Transverse colon (tissue), 4 donors: ENCODE results near the gene ZBTB18. TPM values are rescaled to one million over a fixed set of nuclear protein-coding genes. Genes with fewer than 3 reads are reported as not detected.

Experiments used
- DNase-seq: peaks from one replicate; pipeline ENCODE4 v3.0.0-alpha.2; 2019
- H3K27ac ChIP-seq, 4 donors: fragments of 200-600 bp; sonication (generic); 2 replicates each; pipeline ENCODE4 v1.5.1; 2016 to 2018; ENCODE audit warnings: inconsistent platforms in 4 of 4
- H3K27me3 ChIP-seq: fragments of 200-600 bp; sonication (generic); 2 replicates; pipeline ENCODE4 v1.5.1; 2017; ENCODE audit warnings: inconsistent platforms
- H3K36me3 ChIP-seq, 4 donors: fragments of 200-600 bp; sonication (generic); 2 replicates each; pipeline ENCODE4 v1.5.1; 2017 to 2019; ENCODE audit warnings: inconsistent platforms in 4 of 4
- H3K4me1 ChIP-seq, 4 donors: fragments of 200-600 bp; sonication (generic); 2 replicates each; pipeline ENCODE4 v1.5.1; 2017 to 2020; ENCODE audit warnings: inconsistent platforms in 4 of 4
- H3K4me3 ChIP-seq, 4 donors: fragments of 200-600 bp; sonication (generic); 1 replicate in 1 of 4; 2 replicates in 3 of 4; pipeline versions ENCODE4 v1.5.1 to v1.6.1; 2017 to 2019; ENCODE audit warnings: inconsistent platforms in 4 of 4
- H3K9me3 ChIP-seq, 2 donors: fragments of 200-600 bp; sonication (generic); 2 replicates each; pipeline ENCODE4 v1.5.1; 2017 to 2019; ENCODE audit warnings: inconsistent platforms in 2 of 2
- CTCF ChIP-seq, 5 experiments: fragments of 200-600 bp in 3 of 5; fragments of 450-650 bp in 2 of 5; sonication (generic) in 3 of 5; IDR thresholded peaks; 1 replicate in 2 of 5; 2 replicates in 3 of 5; pipeline ENCODE4 v1.5.1; 2016 to 2017; ENCODE audit warnings: antibody characterized with exemption in 5 of 5, inconsistent platforms in 3 of 5, mild to moderate bottlenecking in 2 of 5, moderate library complexity in 1 of 5
- EP300 ChIP-seq: sonication (generic); formaldehyde crosslinking; IDR thresholded peaks from one replicate; pipeline ENCODE4 v1.6.1; 2017; ENCODE audit warnings: antibody characterized with exemption, low read depth
- POLR2A ChIP-seq: fragments of 450-650 bp; IDR thresholded peaks from one replicate; pipeline ENCODE4 v1.6.1; 2016; ENCODE audit warnings: antibody characterized with exemption, mild to moderate bottlenecking, moderate library complexity
- POLR2AphosphoS5 ChIP-seq, 3 donors: sonication (generic); formaldehyde crosslinking; IDR thresholded peaks; one replicate each; pipeline ENCODE4 v1.6.1; 2016; ENCODE audit warnings: antibody characterized with exemption in 3 of 3
- WGBS, 2 donors: methylation state at CpG; one replicate each; pipeline ENCODE4 v1.1.5; 2018; ENCODE audit warnings: low coverage in 1 of 2; 5-methylcytosine and 5-hydroxymethylcytosine counted together
- in situ Hi-C, 4 donors: fragments of 200-750 bp; cut with MboI; loops; one replicate each; pipeline versions ENCODE4 v1.15.0 to v1.15.1; 2017; ENCODE audit warnings: low sequenced_read_pairs in 3 of 4, low pct_ligation_motif_present in 1 of 4, low pct_unique_long_range_greater_than_20kb in 1 of 4
- intact Hi-C: fragments of 100-400 bp; cut with DNase I; formaldehyde crosslinking; loops from one replicate; pipeline ENCODE4 v1.15.1; 2023; ENCODE audit warnings: low total_unique reads
- total RNA-seq, 4 donors: library from RNA; depleted of rRNA; stranded (reverse); fragments of >200 nt; gene quantifications; one replicate each; pipeline ENCODE4 v1.1.0, GENCODE V29; 2016

The ZBTB18 gene
- total RNA-seq, 4 donors from 2014 or later: 4.1 to 32.8 (median 17.7) TPM

- TF ChIP-seq POLR2AphosphoS5 (IDR thresholded peaks at IDR 0.05) (no peak), POLR2A (no peak), CTCF (IDR thresholded peaks at IDR 0.05) (no peak), EP300 (no peak)
Measured at GRCh38 chr1:244006961-244007360, 44.1 kb upstream of the ZBTB18 start.

GRCh38 chr1:244010191-244010590 lies 40.9 kb upstream of the ZBTB18 start:
- no peaks in the 10 kb centered on the region for H3K27me3 ChIP-seq
- no peaks in the 10 kb centered on the region for H3K9me3 ChIP-seq
- H3K27ac ChIP-seq: no peak overlapping the region
- DNase-seq: no peak
- no peaks in the 10 kb centered on the region for H3K36me3 ChIP-seq
- H3K4me1 ChIP-seq: peaks cover 0 to 3% (median 0%) of the 10 kb centered on the region in 4 donors
- in situ Hi-C loops: loop anchor here in 1 of 4 donors (25.0 kb wide), 1 partner anchor 202 kb away; no protein-coding TSS in a partner anchor
- H3K4me3 ChIP-seq: no peak overlapping the region
- TF ChIP-seq POLR2AphosphoS5 (IDR thresholded peaks at IDR 0.05) (no peak), EP300 (no peak), CTCF (IDR thresholded peaks at IDR 0.05) (no peak), POLR2A (no peak)
- intact Hi-C loops: no loop called here
- WGBS, 2 donors: 57 to 81% methylated on average over 4 to 6 of the region's 6 CpGs

More at GRCh38 chr1:244006961-244007360, 44.1 kb upstream of the ZBTB18 start:
- H3K27ac ChIP-seq: no peak overlapping the region
- no peaks in the 10 kb centered on the region for H3K9me3 ChIP-seq
- intact Hi-C loops: no loop called here
- WGBS, 2 donors: 87% methylated on average over 5 of the region's 5 CpGs; no CpG with 5 or more reads in 1 of the 2 donors
- H3K4me3 ChIP-seq: no peak overlapping the region
- in situ Hi-C loops: loop anchor here in 1 of 4 donors (25.0 kb wide), 1 partner anchor 205 kb away; no protein-coding TSS in a partner anchor
- no peaks in the 10 kb centered on the region for H3K36me3 ChIP-seq
- DNase-seq: no peak
- H3K27me3 ChIP-seq: no peaks in the 10 kb centered on the region
- peaks cover 0 to 3% (median 0%) of the 10 kb centered on the region in 4 donors for H3K4me1 ChIP-seq

GRCh38 chr1:244010703-244011123 lies 40.4 kb upstream of the ZBTB18 start:
- 31 to 35% methylated on average over 2 of the region's 2 CpGs for WGBS, 2 donors
- no peak overlapping the region for H3K4me3 ChIP-seq
- no peak for TF ChIP-seq POLR2A
- TF ChIP-seq CTCF (IDR thresholded peaks at IDR 0.05): no peak
- TF ChIP-seq POLR2AphosphoS5 (IDR thresholded peaks at IDR 0.05): no peak
- H3K4me1 ChIP-seq: peaks cover 0 to 3% (median 0%) of the 10 kb centered on the region in 4 donors
- in situ Hi-C loops: loop anchor here in 1 of 4 donors (25.0 kb wide), 1 partner anchor 202 kb away; no protein-coding TSS in a partner anchor
- H3K36me3 ChIP-seq: no peaks in the 10 kb centered on the region
- intact Hi-C loops: no loop called here
- DNase-seq: no peak
- H3K27ac ChIP-seq: no peak overlapping the region
- H3K9me3 ChIP-seq: no peaks in the 10 kb centered on the region
- H3K27me3 ChIP-seq: no peaks in the 10 kb centered on the region

- Histone ChIP-seq H3K27ac (no peak overlapping the region), H3K4me1 (peaks cover 0 to 3% (median 0%) of the 10 kb centered on the region in 4 donors), H3K27me3 (no peaks in the 10 kb centered on the region), H3K9me3 (no peaks in the 10 kb centered on the region), H3K36me3 (no peaks in the 10 kb centered on the region), H3K4me3 (no peak overlapping the region)
- TF ChIP-seq POLR2AphosphoS5 (IDR thresholded peaks at IDR 0.05) (no peak), POLR2A (no peak), EP300 (no peak), CTCF (IDR thresholded peaks at IDR 0.05) (no peak)
- in situ Hi-C loops (loop anchor here in 1 of 4 donors (25.0 kb wide), 1 partner anchor 201 kb away; no protein-coding TSS in a partner anchor), intact Hi-C loops (no loop called here)
- 81 to 89% methylated on average over 2 of the region's 2 CpGs for WGBS, 2 donors
- DNase-seq: no peak
Measured at GRCh38 chr1:244011271-244011670, 39.8 kb upstream of the ZBTB18 start.
